HepG2 (cell line): ENCODE data around the gene SMG7. TPM values are rescaled to one million over a fixed set of nuclear protein-coding genes. Genes with fewer than 3 reads are reported as not detected.

ENCODE experiments used
- ARHGAP35 ChIP-seq: sonication (generic); formaldehyde crosslinking; IDR thresholded peaks from 2 replicates; pipeline ENCODE4 v1.9.0; 2022; ENCODE audit warnings: mild to moderate bottlenecking, inconsistent platforms, moderate library complexity, missing genetic modification reagents, borderline replicate concordance
- ARID5B ChIP-seq: IDR thresholded peaks from 2 replicates; pipeline ENCODE4 v1.4.0; 2020; ENCODE audit warnings: mild to moderate bottlenecking, missing genetic modification reagents
- CENPX ChIP-seq: sonication (generic); formaldehyde crosslinking; IDR thresholded peaks from 2 replicates; pipeline ENCODE4 v1.9.0; 2021; ENCODE audit warnings: mild to moderate bottlenecking, missing genetic modification reagents, moderate library complexity
- FOXK2 ChIP-seq: fragments of 450-650 bp; IDR thresholded peaks from 2 replicates; pipeline ENCODE4 v1.6.1; 2016
- HMG20A ChIP-seq: IDR thresholded peaks from 2 replicates; pipeline ENCODE4 v1.6.1; 2016; ENCODE audit warnings: borderline replicate concordance
- KAT7 ChIP-seq: IDR thresholded peaks from 2 replicates; pipeline ENCODE4 v1.6.1; 2018; ENCODE audit warnings: borderline replicate concordance, missing compliant biosample characterization
- NFAT5 ChIP-seq: sonication (generic); formaldehyde crosslinking; IDR thresholded peaks from 2 replicates; pipeline ENCODE4 v1.4.0; 2020; ENCODE audit warnings: missing genetic modification reagents
- NFRKB ChIP-seq: fragments of 450-650 bp; IDR thresholded peaks from 2 replicates; pipeline ENCODE4 v1.6.1; 2017
- NKX3-1 ChIP-seq: sonication (generic); formaldehyde crosslinking; IDR thresholded peaks from 2 replicates; pipeline ENCODE4 v1.5.0; 2020; ENCODE audit warnings: missing genetic modification reagents
- RBAK ChIP-seq: sonication (generic); formaldehyde crosslinking; IDR thresholded peaks from 2 replicates; pipeline ENCODE4 v1.5.1; 2020; ENCODE audit warnings: mild to moderate bottlenecking, missing genetic modification reagents
- RELA ChIP-seq: sonication (generic); formaldehyde crosslinking; IDR thresholded peaks from 2 replicates; pipeline ENCODE4 v1.4.0; 2020; ENCODE audit warnings: missing genetic modification reagents
- TCF12 ChIP-seq, 2 experiments: fragments of 450-650 bp in 1 of 2; sonication (generic) in 1 of 2; formaldehyde crosslinking in 1 of 2; IDR thresholded peaks; 2 replicates each; pipeline versions ENCODE4 v1.6.1 to v1.8.0; 2017 to 2022; ENCODE audit warnings: antibody characterized with exemption in 1 of 2, mild to moderate bottlenecking in 1 of 2, missing genetic modification reagents in 1 of 2, moderate library complexity in 1 of 2
- TOPORS ChIP-seq: sonication (generic); formaldehyde crosslinking; IDR thresholded peaks from 2 replicates; pipeline ENCODE4 v1.8.0; 2023; ENCODE audit warnings: mild to moderate bottlenecking, missing genetic modification reagents
- ZNF232 ChIP-seq: sonication (generic); formaldehyde crosslinking; IDR thresholded peaks from 2 replicates; pipeline ENCODE4 v1.4.0; 2020; ENCODE audit warnings: missing genetic modification reagents, borderline replicate concordance
- ZNF281 ChIP-seq: sonication (generic); formaldehyde crosslinking; IDR thresholded peaks from 2 replicates; pipeline ENCODE4 v1.4.0; 2020; ENCODE audit warnings: missing genetic modification reagents, borderline replicate concordance
- ZNF563 ChIP-seq: sonication (generic); formaldehyde crosslinking; IDR thresholded peaks from 2 replicates; pipeline ENCODE4 v1.8.0; 2022; ENCODE audit warnings: mild to moderate bottlenecking, moderate library complexity, missing genetic modification reagents
- ZNF629 ChIP-seq: sonication (generic); formaldehyde crosslinking; conservative IDR thresholded peaks from 2 replicates; pipeline ENCODE4 v1.5.0; 2020; ENCODE audit warnings: missing genetic modification reagents
- ZNF737 ChIP-seq: sonication (generic); formaldehyde crosslinking; IDR thresholded peaks from 2 replicates; pipeline ENCODE4 v1.5.0; 2020; ENCODE audit warnings: missing genetic modification reagents, mild to moderate bottlenecking, borderline replicate concordance
- polyA plus RNA-seq, 8 experiments: library from polyadenylated mRNA; depleted of rRNA in 3 of 8; stranded (reverse) in 7 of 8; unstranded in 1 of 8; fragments of >200 nt; fragmentation: Illumina TruSeq in 4 of 8; extraction: Trizol in 4 of 8; gene quantifications; 2 replicates each; pipeline versions ENCODE4 v1.2.1 to v1.2.3, GENCODE V29; 2011 to 2016; ENCODE audit warnings: low read depth in 4 of 8, missing spikeins in 1 of 8, mixed read lengths in 1 of 8; ENCODE audit not compliant: insufficient read depth in 1 of 8
- total RNA-seq, 5 experiments: library from RNA; depleted of rRNA; stranded (reverse); fragments of >200 nt; fragmentation: Illumina TruSeq; extraction: Trizol; gene quantifications; 2 replicates each; pipeline ENCODE4 v1.2.3, GENCODE V29; 2016; ENCODE audit warnings: low read depth in 1 of 5

The SMG7 gene
- total and polyA plus RNA-seq, 2 of the 13 experiments (the other 11 are each of a cell fraction or from before 2014, with no cell fraction given) = 14.9 to 27.9 TPM

- TF ChIP-seq NFAT5 (CRISPR knock-in tag) (no peak), RBAK (no peak), ZNF737 (CRISPR knock-in tag) (no peak), KAT7 (CRISPR knock-in tag) (peak; percentile 86; the same call in 1 of the 2 replicates), TCF12 (IDR thresholded peaks at IDR 0.05) (no peak), TCF12 (CRISPR knock-in tag; IDR thresholded peaks at IDR 0.05) (no peak), HMG20A (CRISPR knock-in tag) (no peak), ARHGAP35 (no peak), CENPX (CRISPR knock-in tag) (no peak), ZNF563 (CRISPR knock-in tag) (0 out of 2 replicates have a peak, but pooled peaks have one; percentile 46), NFRKB (no peak), FOXK2 (no peak), NKX3-1 (CRISPR knock-in tag) (no peak), TOPORS (CRISPR knock-in tag) (no peak), ARID5B (CRISPR knock-in tag) (no peak), ZNF281 (CRISPR knock-in tag) (no peak), ZNF232 (CRISPR knock-in tag) (no peak), ZNF629 (no peak), RELA (CRISPR knock-in tag) (no peak)
Observed at GRCh38 chr1:183472488-183473216, at the start of gene SMG7 (continued).
